CD4-positive, CD25-positive, alpha-beta regulatory T cell (primary cell): Measurements from ENCODE around the gene LNPEP. TPM values are rescaled to one million over a fixed set of nuclear protein-coding genes. Genes with fewer than 3 reads are reported as not detected.
A peak's percentile ranks its signal among the peaks of the same experiment; 100 is the strongest.

Experiments
- ATAC-seq, 2 donors: fragments of 150-1000 bp; cut with Tn5 transposase; one replicate each; pipeline ENCODE4 v1.10.0; 2021; ENCODE audit warnings: low read depth in 2 of 2, moderate number of reproducible peaks in 2 of 2, moderate library complexity in 1 of 2
- DNase-seq, 3 donors: peaks; one replicate each; pipeline versions ENCODE4 v3.0.0 to v3.0.0-alpha.2; 2012 to 2022; ENCODE audit warnings: mixed read lengths in 1 of 3
- H3K27ac ChIP-seq: one replicate; pipeline ENCODE4 v1.7.0; 2013; ENCODE audit warnings: mild to moderate bottlenecking, low read length; ENCODE audit not compliant: insufficient read depth, poor library complexity, severe bottlenecking
- H3K27me3 ChIP-seq: one replicate; pipeline ENCODE4 v1.7.0; 2013; ENCODE audit warnings: low read length; ENCODE audit not compliant: control insufficient read depth, insufficient read depth
- H3K36me3 ChIP-seq: one replicate; pipeline ENCODE4 v1.7.0; 2013; ENCODE audit warnings: mild to moderate bottlenecking, low read length, moderate library complexity; ENCODE audit not compliant: control insufficient read depth, insufficient read depth
- H3K4me1 ChIP-seq: 2 replicates; pipeline ENCODE4 v1.7.0; 2013; ENCODE audit warnings: mild to moderate bottlenecking, low read length; ENCODE audit not compliant: insufficient read depth, control insufficient read depth, poor library complexity, severe bottlenecking
- H3K4me3 ChIP-seq: one replicate; pipeline ENCODE4 v1.7.0; 2013; ENCODE audit warnings: low read depth, mild to moderate bottlenecking, low read length, moderate library complexity
- H3K9me3 ChIP-seq, 2 experiments: 1 replicate in 1 of 2; 2 replicates in 1 of 2; pipeline ENCODE4 v1.7.0; 2013; ENCODE audit warnings: low read length in 2 of 2, mild to moderate bottlenecking in 1 of 2, moderate library complexity in 1 of 2; ENCODE audit not compliant: control insufficient read depth in 2 of 2
- H3K27ac Mint-ChIP-seq, 3 donors: one replicate each; pipeline ENCODE4 v1.8.0; 2020 to 2022; ENCODE audit warnings: mild to moderate bottlenecking in 3 of 3, mixed read lengths in 3 of 3, moderate library complexity in 2 of 3
- H3K27me3 Mint-ChIP-seq: one replicate; pipeline ENCODE4 v1.8.0; 2022; ENCODE audit warnings: mild to moderate bottlenecking, mixed read lengths
- H3K36me3 Mint-ChIP-seq: one replicate; pipeline ENCODE4 v1.8.0; 2020; ENCODE audit warnings: mixed read lengths
- H3K4me1 Mint-ChIP-seq, 4 donors: one replicate each; pipeline ENCODE4 v1.8.0; 2020 to 2022; ENCODE audit warnings: mixed read lengths in 4 of 4, mild to moderate bottlenecking in 1 of 4
- H3K4me3 Mint-ChIP-seq, 4 donors: one replicate each; pipeline ENCODE4 v1.8.0; 2020 to 2022; ENCODE audit warnings: mild to moderate bottlenecking in 4 of 4, mixed read lengths in 4 of 4, moderate library complexity in 3 of 4
- H3K9me3 Mint-ChIP-seq, 7 donors: one replicate each; pipeline ENCODE4 v1.8.0; 2020 to 2022; ENCODE audit warnings: mixed read lengths in 7 of 7, mild to moderate bottlenecking in 3 of 7, moderate library complexity in 2 of 7
- polyA plus RNA-seq, 4 donors: library from polyadenylated mRNA; unstranded; fragments of 300-500 nt; fragmentation: Illumina TruSeq; gene quantifications; one replicate each; pipeline ENCODE4 v1.2.3, GENCODE V29; 2021
- total RNA-seq: library from RNA; stranded (reverse); gene quantifications from one replicate; pipeline ENCODE4 v1.2.3, GENCODE V29; 2022

The LNPEP gene
- total and polyA plus RNA-seq, 5 donors from 2014 or later = 39.6 to 95.7 (median 44.2) TPM

DNA sequence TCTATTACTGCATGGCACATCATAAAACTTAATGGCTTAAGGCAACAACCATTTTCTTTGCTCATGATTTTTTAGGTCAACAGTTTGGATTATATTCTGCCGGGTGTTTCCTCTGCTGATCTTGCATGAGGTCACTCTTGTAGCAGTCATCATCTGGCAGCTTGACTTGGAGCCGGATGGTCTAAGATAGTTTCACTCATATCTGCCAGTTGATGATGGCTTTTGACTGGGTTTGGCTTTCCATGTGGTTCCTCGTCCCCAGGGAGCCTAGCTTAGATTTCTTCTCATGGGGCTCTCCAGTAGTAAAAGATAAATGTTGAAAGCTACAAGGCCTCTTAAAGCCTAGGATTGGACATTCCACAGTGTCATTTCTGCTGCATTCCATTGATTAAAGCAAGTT, 27.4 kb downstream of the LNPEP start:
- Mint-ChIP-seq H3K4me1 (peaks cover 49 to 91% (median 68%) of the 10 kb centered on the region in 4 donors), H3K4me3 (peak overlapping the region; percentile 70 to 91 (median 78)), H3K9me3 (no peaks in the 10 kb centered on the region), H3K27me3 (no peaks in the 10 kb centered on the region), H3K27ac (peak overlapping the region; percentile 88 to 98 (median 94)), H3K36me3 (peaks cover 9% of the 10 kb centered on the region)
- ATAC-seq = peak; percentile 49 to 52
- H3K4me1 ChIP-seq = peaks cover 83% of the 10 kb centered on the region
- H3K36me3 ChIP-seq = peaks cover 9% of the 10 kb centered on the region
- DNase-seq = peak in 1 of 3 donors; percentile 60
- peak overlapping the region; percentile 67 for H3K27ac ChIP-seq
- H3K27me3 ChIP-seq = no peaks in the 10 kb centered on the region
- no peaks in the 10 kb centered on the region for H3K9me3 ChIP-seq
- H3K4me3 ChIP-seq = peak overlapping the region; percentile 72

DNA sequence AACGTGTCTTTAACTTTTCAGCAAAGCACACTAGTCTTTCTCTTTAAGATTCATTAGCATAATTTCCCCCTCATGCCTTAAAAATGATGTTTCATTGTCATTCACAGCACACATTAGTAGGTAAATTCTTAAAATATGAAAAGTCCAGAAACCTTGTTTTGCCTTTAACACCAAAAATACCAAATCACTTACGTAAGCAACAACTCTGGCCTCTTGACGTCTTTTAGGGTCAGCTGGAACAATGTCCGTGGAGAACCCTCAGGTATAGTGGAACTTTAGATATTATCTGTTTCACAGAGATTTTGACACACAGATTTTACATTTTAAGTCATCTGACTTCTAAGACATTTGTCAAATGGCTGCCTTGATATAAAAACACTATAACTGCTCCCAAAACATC, 30.9 kb downstream of the LNPEP start:
- H3K4me3 ChIP-seq = no peak overlapping the region
- peak overlapping the region in 1 of 4 donors; percentile 50 for H3K4me3 Mint-ChIP-seq
- no peak for DNase-seq
- H3K4me1 Mint-ChIP-seq = peaks cover 60 to 93% (median 71%) of the 10 kb centered on the region in 4 donors
- no peaks in the 10 kb centered on the region for H3K9me3 Mint-ChIP-seq
- peaks cover 9% of the 10 kb centered on the region for H3K36me3 Mint-ChIP-seq
- H3K27ac Mint-ChIP-seq = peak overlapping the region in 1 of 3 donors; percentile 60
- no peak overlapping the region for H3K27ac ChIP-seq
- no peaks in the 10 kb centered on the region for H3K9me3 ChIP-seq
- H3K36me3 ChIP-seq = peaks cover 7% of the 10 kb centered on the region
- H3K27me3 Mint-ChIP-seq = no peaks in the 10 kb centered on the region
- ATAC-seq = no peak
- H3K4me1 ChIP-seq = peaks cover 80% of the 10 kb centered on the region
- no peaks in the 10 kb centered on the region for H3K27me3 ChIP-seq

GRCh38 chr5:96967400-96967799, 31.5 kb downstream of the LNPEP start:
- Histone ChIP-seq H3K36me3 (peaks cover 7% of the 10 kb centered on the region), H3K4me3 (no peak overlapping the region), H3K27me3 (no peaks in the 10 kb centered on the region), H3K4me1 (peaks cover 80% of the 10 kb centered on the region), H3K9me3 (no peaks in the 10 kb centered on the region), H3K27ac (no peak overlapping the region)
- Mint-ChIP-seq H3K4me1 (peaks cover 61 to 93% (median 71%) of the 10 kb centered on the region in 4 donors), H3K9me3 (no peaks in the 10 kb centered on the region), H3K27ac (no peak overlapping the region), H3K27me3 (no peaks in the 10 kb centered on the region), H3K36me3 (peaks cover 9% of the 10 kb centered on the region), H3K4me3 (no peak overlapping the region)
- DNase-seq = no peak
- no peak for ATAC-seq

- peak overlapping the region; percentile 48 to 76 (median 65) for H3K27ac Mint-ChIP-seq
- Histone ChIP-seq H3K27ac (peak overlapping the region; percentile 14), H3K4me1 (peaks cover 80% of the 10 kb centered on the region), H3K9me3 (no peaks in the 10 kb centered on the region), H3K27me3 (no peaks in the 10 kb centered on the region), H3K4me3 (no peak overlapping the region), H3K36me3 (peaks cover 7% of the 10 kb centered on the region)
- peaks cover 62 to 93% (median 71%) of the 10 kb centered on the region in 4 donors for H3K4me1 Mint-ChIP-seq
- H3K9me3 Mint-ChIP-seq = no peaks in the 10 kb centered on the region
- peak overlapping the region in 2 of 4 donors; percentile 67 to 73 for H3K4me3 Mint-ChIP-seq
- DNase-seq = no peak
- ATAC-seq = no peak
- H3K27me3 Mint-ChIP-seq = no peaks in the 10 kb centered on the region
- H3K36me3 Mint-ChIP-seq = peaks cover 9% of the 10 kb centered on the region
These were observed 32.2 kb downstream of the LNPEP start for GRCh38 chr5:96968074-96968473.

GRCh38 chr5:96968614-96969013, 32.7 kb downstream of the LNPEP start:
- DNase-seq (no peak), ATAC-seq (peak in 1 of 2 donors; percentile 20)
- Mint-ChIP-seq H3K9me3 (no peaks in the 10 kb centered on the region), H3K4me3 (peak overlapping the region; percentile 27 to 73 (median 58)), H3K4me1 (peaks cover 63 to 91% (median 69%) of the 10 kb centered on the region in 4 donors), H3K27me3 (no peaks in the 10 kb centered on the region), H3K36me3 (peaks cover 9% of the 10 kb centered on the region), H3K27ac (peak overlapping the region; percentile 46 to 76 (median 65))
- H3K4me1 ChIP-seq = peaks cover 80% of the 10 kb centered on the region
- H3K27me3 ChIP-seq = no peaks in the 10 kb centered on the region
- peaks cover 7% of the 10 kb centered on the region for H3K36me3 ChIP-seq
- H3K9me3 ChIP-seq = no peaks in the 10 kb centered on the region
- H3K4me3 ChIP-seq = no peak overlapping the region
- no peak overlapping the region for H3K27ac ChIP-seq

DNA sequence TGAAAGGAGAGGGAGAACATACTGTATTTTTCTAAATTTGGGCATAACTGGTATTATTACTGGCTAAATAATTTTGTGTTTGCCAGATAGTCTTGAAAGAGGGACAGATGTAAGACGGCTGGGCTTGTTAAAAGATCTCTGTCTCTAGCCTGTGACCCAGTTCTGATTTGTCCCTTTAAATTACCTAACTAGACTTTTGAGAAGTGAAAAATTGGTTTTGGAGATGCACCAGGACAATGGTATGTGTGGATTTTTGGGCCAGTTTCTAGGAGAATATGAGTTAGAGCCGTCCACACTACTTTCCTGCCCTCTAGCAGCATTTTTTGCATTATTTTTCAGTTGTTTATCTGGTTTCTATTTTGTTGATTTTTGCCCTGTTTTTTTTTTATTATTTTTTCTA, 33.5 kb downstream of the LNPEP start:
- peaks cover 80% of the 10 kb centered on the region for H3K4me1 ChIP-seq
- ATAC-seq = no peak

GRCh38 chr5:96972599-96973334, 36.9 kb downstream of the LNPEP start:
- H3K27ac ChIP-seq = no peak overlapping the region
- Mint-ChIP-seq H3K27me3 (no peaks in the 10 kb centered on the region), H3K4me3 (peak overlapping the region; percentile 39 to 71 (median 68)), H3K27ac (peak overlapping the region; percentile 43 to 90 (median 82)), H3K9me3 (no peaks in the 10 kb centered on the region), H3K4me1 (peaks cover 61 to 90% (median 72%) of the 10 kb centered on the region in 4 donors), H3K36me3 (peaks cover 3% of the 10 kb centered on the region)
- no peaks in the 10 kb centered on the region for H3K9me3 ChIP-seq
- H3K4me1 ChIP-seq = peaks cover 60% of the 10 kb centered on the region
- H3K36me3 ChIP-seq = no peaks in the 10 kb centered on the region
- DNase-seq (peak in 1 of 3 donors; percentile 29), ATAC-seq (no peak)
- peak overlapping the region; percentile 85 for H3K4me3 ChIP-seq
- no peaks in the 10 kb centered on the region for H3K27me3 ChIP-seq

More for the DNA sequence above, 33.5 kb downstream of the LNPEP start:
- H3K36me3 ChIP-seq = peaks cover 7% of the 10 kb centered on the region
- H3K9me3 ChIP-seq = no peaks in the 10 kb centered on the region
- H3K4me3 ChIP-seq = peak overlapping the region; percentile 28
- H3K4me1 Mint-ChIP-seq = peaks cover 66 to 91% (median 71%) of the 10 kb centered on the region in 4 donors
- no peaks in the 10 kb centered on the region for H3K9me3 Mint-ChIP-seq
- H3K27me3 ChIP-seq = no peaks in the 10 kb centered on the region
- H3K27ac Mint-ChIP-seq = peak overlapping the region in 1 of 3 donors; percentile 74
- H3K27me3 Mint-ChIP-seq = no peaks in the 10 kb centered on the region
- peaks cover 9% of the 10 kb centered on the region for H3K36me3 Mint-ChIP-seq
- H3K4me3 Mint-ChIP-seq = no peak overlapping the region
- DNase-seq = no peak
- no peak overlapping the region for H3K27ac ChIP-seq
